ENCODE measurements around the gene BMP8A.
A peak's percentile ranks its signal among the peaks of the same experiment; 100 is the strongest.
"Not testable (repeated sequence)": the region's sequence is repeated elsewhere in the genome, so short reads cannot be mapped to it uniquely, and the experiment has no call there.

BMP8A gene

DNA sequence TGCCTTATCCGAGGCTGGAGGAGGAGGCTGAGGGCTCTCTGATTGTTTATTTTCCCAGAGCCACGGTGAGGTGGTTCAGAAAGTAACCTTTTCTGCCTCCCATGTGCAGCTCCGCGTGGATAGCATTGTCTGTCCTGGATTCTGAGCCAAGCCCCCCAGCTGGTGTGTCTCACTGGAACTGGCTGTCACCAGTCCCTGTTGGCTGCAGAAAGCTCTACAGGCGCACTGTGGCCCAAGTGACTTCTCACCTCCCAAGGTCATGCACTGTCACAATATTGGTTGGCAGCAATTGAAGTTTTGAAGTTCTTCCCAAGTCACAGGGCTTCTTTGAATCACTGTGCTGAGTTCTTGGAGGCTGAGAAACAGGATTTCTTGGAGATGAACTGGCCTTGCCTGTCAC, 8.2 kb downstream of the BMP8A start:
- no peak overlapping the region for H3K4me3 ChIP-seq (replicated peaks in 1 of 2; ENCODE audit: low read depth in 2 of 2, low read length in 2 of 2)
- DNase-seq (ENCODE audit: low read depth in 2 of 2), result no peak
- TF ChIP-seq, protein P1, sequence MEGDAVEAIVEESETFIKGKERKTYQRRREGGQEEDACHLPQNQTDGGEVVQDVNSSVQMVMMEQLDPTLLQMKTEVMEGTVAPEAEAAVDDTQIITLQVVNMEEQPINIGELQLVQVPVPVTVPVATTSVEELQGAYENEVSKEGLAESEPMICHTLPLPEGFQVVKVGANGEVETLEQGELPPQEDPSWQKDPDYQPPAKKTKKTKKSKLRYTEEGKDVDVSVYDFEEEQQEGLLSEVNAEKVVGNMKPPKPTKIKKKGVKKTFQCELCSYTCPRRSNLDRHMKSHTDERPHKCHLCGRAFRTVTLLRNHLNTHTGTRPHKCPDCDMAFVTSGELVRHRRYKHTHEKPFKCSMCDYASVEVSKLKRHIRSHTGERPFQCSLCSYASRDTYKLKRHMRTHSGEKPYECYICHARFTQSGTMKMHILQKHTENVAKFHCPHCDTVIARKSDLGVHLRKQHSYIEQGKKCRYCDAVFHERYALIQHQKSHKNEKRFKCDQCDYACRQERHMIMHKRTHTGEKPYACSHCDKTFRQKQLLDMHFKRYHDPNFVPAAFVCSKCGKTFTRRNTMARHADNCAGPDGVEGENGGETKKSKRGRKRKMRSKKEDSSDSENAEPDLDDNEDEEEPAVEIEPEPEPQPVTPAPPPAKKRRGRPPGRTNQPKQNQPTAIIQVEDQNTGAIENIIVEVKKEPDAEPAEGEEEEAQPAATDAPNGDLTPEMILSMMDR (IDR thresholded peaks at IDR 0.05; ENCODE audit: low read depth, low read length), result no peak

DNA sequence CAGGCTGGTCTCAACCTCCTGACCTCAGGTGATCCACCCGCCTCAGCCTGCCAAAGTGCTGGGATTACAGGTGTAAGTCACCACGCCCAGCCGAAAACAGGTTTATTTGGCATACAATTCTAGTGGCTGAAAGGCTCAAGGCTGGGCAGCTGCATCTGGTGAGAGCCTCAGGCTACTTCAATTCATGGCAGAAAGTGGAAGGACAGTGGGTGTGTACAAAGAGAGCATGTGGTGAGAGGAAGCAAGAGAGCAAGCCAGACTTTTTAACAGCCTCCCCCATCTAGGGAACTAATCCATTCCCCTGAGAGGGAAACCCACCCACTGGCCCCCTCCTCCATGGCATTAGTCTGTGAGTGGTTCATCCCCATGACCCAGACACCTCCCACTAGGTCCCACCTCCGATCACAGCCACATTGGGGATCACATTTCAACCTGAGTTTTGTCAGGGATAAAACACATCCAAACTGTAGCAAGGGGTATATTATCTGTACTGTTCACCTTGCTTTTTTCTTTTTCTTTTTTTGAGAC, 9.5 kb downstream of the BMP8A start:
- no peak overlapping the region for H3K4me3 ChIP-seq (replicated peaks in 1 of 2; ENCODE audit: low read depth in 2 of 2, low read length in 2 of 2)
- no peak for DNase-seq (ENCODE audit: low read depth in 2 of 2)
- TF ChIP-seq, protein P1 (IDR thresholded peaks at IDR 0.05; ENCODE audit: low read depth, low read length), result no peak

DNA sequence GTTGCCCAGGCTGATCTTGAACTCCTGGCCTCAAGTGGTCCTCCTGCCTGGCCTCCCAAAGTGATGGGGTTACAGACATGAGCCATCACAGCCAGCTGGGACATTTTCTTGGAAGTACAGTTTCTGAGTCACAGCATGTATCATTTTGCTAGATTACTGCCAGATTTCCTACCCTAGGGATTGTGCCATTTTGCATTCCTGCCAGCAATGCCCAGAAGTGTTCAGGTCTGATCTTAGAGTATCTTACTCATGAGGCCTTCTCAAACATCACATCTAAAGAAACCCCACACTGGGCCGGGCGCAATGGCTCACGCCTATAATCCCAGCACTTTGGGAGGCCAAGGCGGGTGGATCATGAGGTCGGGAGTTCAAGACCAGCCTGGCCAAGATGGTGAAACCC, 10.2 kb downstream of the BMP8A start:
- TF ChIP-seq, protein P1 (IDR thresholded peaks at IDR 0.05; ENCODE audit: low read depth, low read length), result no peak
- H3K4me3 ChIP-seq (replicated peaks in 1 of 2; ENCODE audit: low read depth in 2 of 2, low read length in 2 of 2), result no peak overlapping the region
- DNase-seq (ENCODE audit: low read depth in 2 of 2), result peak; percentile 85 to 89

DNA sequence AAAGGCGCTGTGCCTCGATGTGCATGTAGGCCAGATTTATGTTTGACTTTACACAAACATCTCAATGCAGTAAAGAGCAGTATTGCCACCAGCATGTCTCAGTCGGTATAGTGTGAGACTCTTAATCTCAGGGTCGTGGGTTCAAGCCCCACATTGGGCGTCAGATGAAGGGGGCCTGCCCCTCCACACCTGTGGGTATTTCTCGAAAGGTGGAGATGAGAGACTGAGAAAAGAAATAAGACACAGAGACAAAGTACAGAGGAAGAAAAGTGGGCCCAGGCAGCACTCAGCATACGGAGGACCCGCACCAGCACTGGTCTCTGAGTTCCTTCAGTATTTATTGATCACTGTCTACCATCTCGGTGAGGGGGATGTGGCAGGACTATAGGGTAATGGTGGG, 13.0 kb downstream of the BMP8A start:
- H3K4me3 ChIP-seq (replicated peaks in 1 of 2; ENCODE audit: low read depth in 2 of 2, low read length in 2 of 2); DNase-seq (ENCODE audit: low read depth in 2 of 2): not testable (repeated sequence)

DNA sequence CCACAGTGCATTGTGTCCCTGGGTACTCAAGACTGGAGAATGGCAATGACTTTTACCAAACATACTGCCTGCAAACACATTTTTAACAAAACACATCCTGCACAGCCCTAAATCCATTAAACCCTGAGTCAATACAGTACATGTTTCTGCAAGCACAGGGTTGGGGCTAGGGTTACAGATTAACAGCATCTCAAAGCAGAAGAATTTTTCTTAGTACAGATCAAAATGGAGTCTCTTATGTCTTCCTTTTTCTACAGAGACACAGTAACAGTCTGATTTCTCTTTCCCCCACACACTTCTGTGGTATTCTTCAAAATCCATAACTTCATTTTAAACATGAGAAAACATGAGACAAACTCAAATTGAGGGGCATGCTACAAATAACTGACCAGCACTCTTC, 13.9 kb downstream of the BMP8A start:
- DNase-seq (ENCODE audit: low read depth in 2 of 2), result no peak
- no peak overlapping the region for H3K4me3 ChIP-seq (replicated peaks in 1 of 2; ENCODE audit: low read depth in 2 of 2, low read length in 2 of 2)
- TF ChIP-seq, protein P1 (IDR thresholded peaks at IDR 0.05; ENCODE audit: low read depth, low read length), result no peak

DNA sequence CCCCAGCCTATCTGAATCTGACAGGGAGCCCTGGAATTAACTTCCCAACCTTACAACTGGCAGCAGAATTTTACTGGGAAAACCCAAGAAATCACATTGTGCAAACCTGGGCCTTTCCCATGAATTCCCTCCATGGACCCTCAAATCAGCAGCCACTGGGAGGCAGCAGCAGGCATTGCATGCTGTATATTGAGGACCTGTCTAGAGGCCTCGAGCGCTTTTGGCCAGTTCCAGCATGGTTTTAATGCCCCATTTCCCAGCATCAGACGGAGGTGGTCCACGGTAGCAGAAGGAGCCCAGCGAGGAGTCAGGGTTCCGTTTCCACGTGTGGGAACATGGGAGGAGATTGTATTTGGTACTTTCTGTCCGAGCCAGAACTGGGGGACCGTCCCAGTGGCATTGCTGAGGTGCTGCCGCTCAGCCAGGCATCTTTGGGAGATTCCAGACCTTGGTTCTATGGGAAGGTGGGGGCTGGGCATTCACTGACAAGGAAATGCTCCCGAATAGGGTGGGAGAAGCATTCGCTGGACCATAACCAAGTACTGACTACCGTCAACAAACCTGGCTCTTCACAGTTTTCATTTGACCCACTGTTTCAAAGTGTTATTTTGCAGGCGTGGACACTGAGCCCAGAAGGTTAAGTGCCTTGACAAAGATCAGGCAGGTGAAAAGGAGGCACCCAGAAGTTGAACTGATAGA, 15.9 kb downstream of the BMP8A start:
- DNase-seq (ENCODE audit: low read depth in 2 of 2), result peak; percentile 25 to 36
- TF ChIP-seq, protein P1 (IDR thresholded peaks at IDR 0.05; ENCODE audit: low read depth, low read length), result peak; percentile 25
- no peak overlapping the region for H3K4me3 ChIP-seq (replicated peaks in 1 of 2; ENCODE audit: low read depth in 2 of 2, low read length in 2 of 2)

DNA sequence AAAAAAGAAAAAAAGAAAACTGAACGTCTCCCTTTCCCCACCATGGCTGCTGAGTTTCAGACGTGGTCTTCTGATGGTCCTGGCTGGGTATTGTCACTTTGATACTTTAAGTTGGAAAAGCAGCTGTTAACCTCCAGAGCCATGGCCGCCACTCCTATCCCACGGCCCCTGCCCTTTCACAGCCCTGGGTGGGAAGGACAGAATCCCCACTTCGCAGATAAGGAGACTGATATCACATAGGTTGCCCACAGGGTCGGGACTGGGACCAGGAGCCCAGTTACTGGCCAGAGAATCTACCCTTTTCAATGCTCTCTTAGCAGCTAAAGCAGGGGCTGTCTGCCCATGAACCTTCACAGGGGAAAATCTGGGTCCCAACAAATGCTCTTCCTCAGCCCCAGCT, 16.8 kb downstream of the BMP8A start:
- TF ChIP-seq, protein P1 (IDR thresholded peaks at IDR 0.05; ENCODE audit: low read depth, low read length), result no peak
- no peak for DNase-seq (ENCODE audit: low read depth in 2 of 2)
- H3K4me3 ChIP-seq (replicated peaks in 1 of 2; ENCODE audit: low read depth in 2 of 2, low read length in 2 of 2), result no peak overlapping the region
